Stimulated activated memory B cell treated with anti-CD40 and anti-IgM and Interleukin-4, amounts not matched to agents 10 μg/mL and 1 μg/mL and 100 μg/mL, for 72 hours (primary cell): Measurements from ENCODE around the gene MAP3K9.
A peak's percentile ranks its signal among the peaks of the same experiment; 100 is the strongest.

Experiments used
- ATAC-seq: fragments of 150-1000 bp; cut with Tn5 transposase; 2 replicates; pipeline ENCODE4 v1.10.0; 2021
- H3K27ac Mint-ChIP-seq: one replicate; pipeline ENCODE4 v1.8.0; 2022; ENCODE audit warnings: mild to moderate bottlenecking, mixed read lengths
- H3K27me3 Mint-ChIP-seq: one replicate; pipeline ENCODE4 v1.8.0; 2022; ENCODE audit warnings: mixed read lengths
- H3K36me3 Mint-ChIP-seq: one replicate; pipeline ENCODE4 v1.8.0; 2022; ENCODE audit warnings: mixed read lengths
- H3K4me1 Mint-ChIP-seq: one replicate; pipeline ENCODE4 v1.8.0; 2022; ENCODE audit warnings: mixed read lengths
- H3K4me3 Mint-ChIP-seq: one replicate; pipeline ENCODE4 v1.8.0; 2022; ENCODE audit warnings: mild to moderate bottlenecking, moderate library complexity, mixed read lengths
- H3K9me3 Mint-ChIP-seq: one replicate; pipeline ENCODE4 v1.8.0; 2022; ENCODE audit warnings: mixed read lengths

The MAP3K9 gene

DNA sequence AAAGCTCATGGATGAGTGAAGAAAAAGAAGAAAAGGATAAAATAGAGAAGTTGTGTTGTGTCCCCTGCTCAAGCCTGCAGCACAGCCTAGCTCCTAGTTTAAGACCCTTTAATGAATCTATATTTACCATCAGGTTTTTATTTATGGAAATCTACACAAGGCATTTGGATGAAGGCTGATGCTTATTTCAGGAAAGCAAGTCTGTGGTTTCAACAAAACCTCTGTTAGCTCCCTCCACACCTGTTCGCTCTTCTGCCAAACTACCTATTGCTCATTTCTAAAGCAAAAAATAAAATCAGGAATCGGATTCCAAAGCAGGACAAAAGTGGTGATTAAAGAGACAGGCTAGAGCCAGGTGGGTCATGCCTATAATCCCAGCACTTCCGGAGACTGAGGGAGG lies 18.9 kb upstream of the MAP3K9 start:
- Mint-ChIP-seq H3K9me3 (no peaks in the 10 kb centered on the region), H3K4me1 (peaks cover under 1% of the 10 kb centered on the region), H3K27ac (no peak overlapping the region), H3K4me3 (no peak overlapping the region), H3K27me3 (peaks cover 26% of the 10 kb centered on the region), H3K36me3 (no peaks in the 10 kb centered on the region)
- no peak for ATAC-seq

DNA sequence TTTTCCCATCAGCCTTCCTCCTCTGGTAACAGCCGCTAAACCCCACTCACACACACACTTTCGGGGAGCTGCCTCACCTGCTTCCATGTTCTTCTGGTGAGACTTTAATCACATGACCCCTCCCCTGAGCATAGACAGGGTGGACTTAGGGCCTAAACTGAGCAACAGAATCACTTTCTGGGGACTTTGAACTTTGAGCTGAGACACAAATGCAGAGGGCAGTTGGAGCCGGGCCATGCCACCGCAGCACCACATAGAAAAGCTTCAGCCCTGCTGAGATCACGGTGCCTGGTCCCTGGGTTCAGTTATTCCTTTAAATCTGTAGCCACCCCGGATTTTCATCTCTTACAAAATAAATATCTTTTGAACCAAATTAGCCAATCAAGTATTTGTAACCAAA lies 18.4 kb upstream of the MAP3K9 start:
- ATAC-seq = no peak

DNA sequence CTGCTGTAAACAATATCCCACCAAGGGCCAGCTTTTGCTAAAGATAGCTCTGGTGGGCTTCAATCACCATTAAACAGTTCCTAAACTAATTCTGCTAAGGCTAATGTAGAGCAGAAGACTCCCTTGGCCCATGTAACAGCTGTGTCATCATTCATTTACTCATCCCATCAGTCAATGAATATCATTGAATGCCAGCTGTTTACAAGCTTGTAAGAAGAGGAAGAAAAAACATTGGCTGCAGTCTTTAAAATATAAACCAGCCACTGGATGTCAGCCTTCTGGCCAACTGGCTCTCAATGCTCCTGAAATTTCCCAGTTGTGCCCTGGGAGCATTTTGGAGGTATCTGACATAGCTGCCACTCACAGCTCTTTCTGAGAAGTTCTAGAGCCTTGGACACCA lies 18.0 kb upstream of the MAP3K9 start:
- Mint-ChIP-seq H3K27ac (no peak overlapping the region), H3K4me3 (no peak overlapping the region), H3K9me3 (no peaks in the 10 kb centered on the region), H3K36me3 (no peaks in the 10 kb centered on the region), H3K4me1 (peaks cover 9% of the 10 kb centered on the region), H3K27me3 (peaks cover 34% of the 10 kb centered on the region)
- ATAC-seq = no peak

More for the DNA sequence above, 18.4 kb upstream of the MAP3K9 start:
- H3K36me3 Mint-ChIP-seq = no peaks in the 10 kb centered on the region
- no peak overlapping the region for H3K4me3 Mint-ChIP-seq
- H3K4me1 Mint-ChIP-seq = peaks cover 5% of the 10 kb centered on the region
- H3K9me3 Mint-ChIP-seq = no peaks in the 10 kb centered on the region
- peaks cover 30% of the 10 kb centered on the region for H3K27me3 Mint-ChIP-seq
- H3K27ac Mint-ChIP-seq = no peak overlapping the region

DNA sequence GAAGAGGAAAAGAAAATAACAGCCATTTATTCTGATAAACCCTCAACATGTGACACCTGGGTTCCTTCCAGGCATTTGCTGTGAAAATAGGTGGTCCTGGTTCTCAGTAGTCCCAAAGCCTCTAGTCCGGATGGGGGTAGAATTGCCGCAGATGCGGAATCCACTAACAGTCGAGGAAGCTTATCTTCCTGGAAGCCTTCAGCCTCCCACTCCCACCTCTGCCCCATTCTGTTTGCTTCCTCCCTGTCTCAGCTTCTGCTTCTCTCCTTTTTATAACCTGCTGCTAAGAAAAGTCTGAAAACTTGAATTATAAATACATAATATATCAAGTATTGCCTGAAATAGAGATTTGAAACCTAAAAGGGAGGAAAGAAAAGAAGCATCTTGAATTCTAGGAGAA lies 14.0 kb upstream of the MAP3K9 start:
- H3K4me3 Mint-ChIP-seq = peak overlapping the region; percentile 78
- peak overlapping the region; percentile 28 for H3K27ac Mint-ChIP-seq
- H3K27me3 Mint-ChIP-seq = peaks cover 72% of the 10 kb centered on the region
- H3K4me1 Mint-ChIP-seq = peaks cover 15% of the 10 kb centered on the region
- no peak for ATAC-seq
- H3K36me3 Mint-ChIP-seq = no peaks in the 10 kb centered on the region
- no peaks in the 10 kb centered on the region for H3K9me3 Mint-ChIP-seq

DNA sequence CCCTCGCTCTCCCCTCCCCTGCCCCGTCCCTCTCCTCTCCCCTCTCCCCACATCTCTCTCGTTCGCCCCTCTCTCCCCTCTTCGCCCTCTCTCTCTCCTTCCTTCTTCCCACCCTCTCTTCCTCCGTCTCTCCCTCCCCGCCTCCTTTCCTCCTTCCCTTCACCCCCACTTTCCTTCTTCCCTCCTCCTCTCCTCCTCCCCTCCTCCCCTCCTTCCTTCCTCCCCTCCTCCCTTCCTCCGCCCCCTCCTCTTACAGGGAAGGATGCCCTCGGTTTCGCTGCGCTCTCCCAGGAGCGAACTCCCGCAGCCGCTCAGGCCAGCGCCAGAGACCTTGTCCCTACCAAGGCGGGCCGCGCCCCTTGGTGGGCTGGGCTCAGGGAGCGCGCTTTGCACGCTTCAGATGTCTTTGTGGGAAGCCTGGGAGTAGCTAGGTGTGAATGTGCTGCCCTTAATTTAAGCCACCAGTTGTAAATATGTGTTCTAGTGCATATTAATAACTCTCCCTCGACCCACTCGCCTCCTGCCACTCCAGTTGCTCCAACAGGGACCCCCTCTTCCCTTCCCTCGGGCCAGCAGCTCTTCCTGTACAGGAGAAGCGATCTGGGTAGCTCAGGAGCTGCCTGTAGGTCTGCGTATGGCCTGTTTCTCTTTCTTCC lies 13.3 kb upstream of the MAP3K9 start:
- H3K4me3 Mint-ChIP-seq = peak overlapping the region; percentile 78
- no peaks in the 10 kb centered on the region for H3K36me3 Mint-ChIP-seq
- H3K27me3 Mint-ChIP-seq = peaks cover 72% of the 10 kb centered on the region
- ATAC-seq = no peak
- peak overlapping the region; percentile 28 for H3K27ac Mint-ChIP-seq
- H3K4me1 Mint-ChIP-seq = peaks cover 20% of the 10 kb centered on the region
- H3K9me3 Mint-ChIP-seq = no peaks in the 10 kb centered on the region

DNA sequence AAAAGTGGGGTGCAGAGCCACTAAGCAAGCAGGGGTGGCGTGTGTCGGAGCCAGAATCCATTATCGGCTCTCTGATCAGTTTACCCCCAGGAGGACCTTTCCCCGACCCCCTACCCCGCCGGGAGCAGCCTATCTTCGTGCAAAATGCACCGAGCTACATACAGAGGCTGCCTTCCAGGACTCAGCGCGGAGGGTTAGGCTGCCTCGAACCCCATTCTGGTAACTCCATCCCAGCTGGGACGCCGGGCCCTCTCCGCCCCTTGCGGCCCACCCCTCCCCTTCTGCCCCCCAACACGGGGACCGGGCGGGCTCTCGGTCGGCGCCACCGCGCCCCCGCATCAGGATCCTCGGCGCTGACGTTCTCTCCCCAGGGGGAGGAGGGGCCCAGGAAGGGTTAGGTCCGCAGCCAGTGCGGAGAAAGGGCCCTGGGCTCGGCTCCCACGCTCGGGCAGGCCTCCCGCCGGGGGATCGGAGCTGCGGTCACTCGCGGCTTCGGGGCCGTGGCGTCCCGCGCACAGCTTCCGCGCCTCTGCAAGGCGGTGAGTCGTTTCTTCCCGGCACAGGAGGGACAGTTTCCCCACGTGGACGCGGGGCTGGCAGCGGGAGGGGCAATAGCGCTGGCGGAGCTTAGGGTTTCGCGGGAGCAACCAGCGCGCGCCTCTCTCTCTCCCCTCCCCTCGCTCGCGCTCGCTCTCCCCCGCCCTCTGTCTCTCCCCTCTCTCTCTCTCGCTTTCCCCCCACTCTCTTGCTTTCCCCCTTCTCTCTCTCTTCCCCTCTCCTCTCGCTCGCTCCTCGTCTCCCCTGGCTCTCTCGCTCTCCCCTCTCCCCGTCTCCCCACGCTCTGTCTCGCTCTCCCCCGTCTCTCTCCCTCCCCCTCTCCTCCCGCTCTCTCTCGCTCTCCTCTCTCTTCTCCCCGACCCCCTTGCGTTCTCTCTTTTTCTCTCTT lies 12.5 kb upstream of the MAP3K9 start:
- peaks cover 20% of the 10 kb centered on the region for H3K4me1 Mint-ChIP-seq
- peak; percentile 59 for ATAC-seq
- H3K36me3 Mint-ChIP-seq = no peaks in the 10 kb centered on the region
- H3K27me3 Mint-ChIP-seq = peaks cover 72% of the 10 kb centered on the region
- peak overlapping the region; percentile 78 for H3K4me3 Mint-ChIP-seq
- H3K27ac Mint-ChIP-seq = peak overlapping the region; percentile 28
- no peaks in the 10 kb centered on the region for H3K9me3 Mint-ChIP-seq

DNA sequence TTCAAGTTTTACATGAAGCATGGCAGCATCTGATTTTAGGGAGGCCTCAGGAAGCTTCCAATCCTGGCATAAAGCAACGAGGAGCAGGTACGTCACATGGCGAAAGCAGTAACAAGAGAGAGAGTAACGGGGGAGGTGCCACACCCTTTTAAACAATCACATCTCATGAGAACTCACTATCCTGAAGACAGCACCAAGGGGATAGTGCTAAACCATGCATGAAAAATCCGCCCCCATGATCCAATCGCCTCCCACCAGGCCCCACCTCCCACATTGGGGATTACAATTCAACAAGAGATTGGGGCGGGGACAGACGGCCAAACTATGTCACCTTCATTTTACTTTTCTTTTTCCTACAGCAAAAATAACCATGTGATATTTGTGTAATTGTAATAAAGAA lies 7.2 kb upstream of the MAP3K9 start:
- peaks cover 30% of the 10 kb centered on the region for H3K27me3 Mint-ChIP-seq
- no peak for ATAC-seq
- no peak overlapping the region for H3K4me3 Mint-ChIP-seq

DNA sequence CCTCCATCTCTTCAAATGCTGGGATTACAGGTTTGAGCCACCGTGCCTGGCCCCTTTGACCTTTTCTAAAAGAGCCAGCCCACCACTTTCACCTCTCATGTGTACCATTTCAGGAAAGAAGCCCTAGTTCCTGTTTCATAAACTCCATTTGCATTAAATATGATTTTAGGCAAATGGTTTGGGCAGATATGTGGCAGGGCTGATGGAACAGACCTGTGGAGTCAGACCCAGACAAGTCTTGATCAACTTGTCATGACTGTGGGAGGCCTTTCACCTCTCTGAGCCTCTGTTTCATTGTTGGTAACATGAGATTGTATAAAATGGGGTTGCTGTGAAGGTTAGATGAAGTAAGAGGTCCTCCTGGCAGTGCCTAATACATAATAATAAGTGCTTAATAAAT lies 5.2 kb upstream of the MAP3K9 start:
- peaks cover 12% of the 10 kb centered on the region for H3K27me3 Mint-ChIP-seq
- H3K4me3 Mint-ChIP-seq = no peak overlapping the region
- no peaks in the 10 kb centered on the region for H3K36me3 Mint-ChIP-seq
- peak; percentile 6 for ATAC-seq
- H3K27ac Mint-ChIP-seq = no peak overlapping the region
- H3K4me1 Mint-ChIP-seq = peaks cover 22% of the 10 kb centered on the region
- peaks cover 3% of the 10 kb centered on the region for H3K9me3 Mint-ChIP-seq

More for the DNA sequence above, 7.2 kb upstream of the MAP3K9 start:
- Mint-ChIP-seq H3K27ac (no peak overlapping the region), H3K9me3 (peaks cover 3% of the 10 kb centered on the region), H3K4me1 (peaks cover 22% of the 10 kb centered on the region), H3K36me3 (no peaks in the 10 kb centered on the region)

DNA sequence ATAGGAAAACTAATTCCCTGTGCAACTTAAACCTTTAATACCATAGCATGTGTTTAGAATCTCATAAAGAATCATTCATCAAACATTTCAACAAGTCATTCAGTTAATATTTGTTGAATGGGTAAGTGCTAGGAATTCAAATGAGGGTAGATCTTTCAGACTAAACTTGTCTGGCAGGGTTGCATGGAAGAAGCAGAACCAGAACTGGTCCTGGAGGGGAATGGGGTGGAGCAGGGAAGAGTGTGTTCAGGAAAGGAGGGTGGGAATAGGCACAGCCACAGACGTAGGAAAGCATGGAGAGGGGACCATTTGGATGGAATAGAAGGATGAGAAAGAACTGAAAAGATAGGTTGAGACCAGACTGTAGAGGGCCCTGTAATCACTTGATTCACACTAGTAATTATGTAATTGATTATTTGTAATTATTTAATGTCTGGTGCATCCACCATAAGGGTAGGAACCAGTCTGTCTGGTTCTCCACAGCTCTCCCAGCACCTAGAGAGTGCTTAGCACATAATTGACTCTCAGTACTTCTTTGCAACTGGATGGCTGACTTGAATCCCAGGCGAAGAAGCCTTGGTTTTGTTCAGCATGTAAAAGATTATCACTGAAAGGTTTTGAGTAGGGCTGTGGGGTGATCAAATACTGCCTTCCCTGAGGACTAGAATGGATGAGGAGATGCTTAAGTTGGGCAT lies 3.0 kb upstream of the MAP3K9 start:
- no peak overlapping the region for H3K27ac Mint-ChIP-seq
- peaks cover 25% of the 10 kb centered on the region for H3K4me1 Mint-ChIP-seq
- H3K36me3 Mint-ChIP-seq = no peaks in the 10 kb centered on the region
- no peak for ATAC-seq
- no peak overlapping the region for H3K4me3 Mint-ChIP-seq
- peaks cover 3% of the 10 kb centered on the region for H3K9me3 Mint-ChIP-seq
- no peaks in the 10 kb centered on the region for H3K27me3 Mint-ChIP-seq

DNA sequence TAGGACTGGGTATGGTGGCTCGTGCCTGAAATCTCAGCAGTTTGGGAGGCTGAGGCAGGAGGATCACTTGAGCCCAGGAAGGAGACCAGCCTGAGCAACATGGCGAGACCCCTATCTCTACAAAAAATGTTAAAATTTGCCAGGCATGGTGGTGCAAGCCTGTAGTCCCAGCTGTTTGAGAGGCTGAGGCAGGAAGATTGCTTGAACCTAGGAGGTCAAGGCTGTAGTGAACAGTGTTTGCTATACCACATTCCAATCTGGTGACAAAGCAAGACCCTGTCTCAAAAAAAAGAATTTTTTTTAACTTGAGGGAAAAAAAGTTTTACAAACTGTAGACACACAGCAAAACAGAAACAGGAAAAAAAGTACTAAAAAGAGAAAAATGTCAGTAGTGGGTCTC lies 2.3 kb upstream of the MAP3K9 start:
- Mint-ChIP-seq H3K4me1 (peaks cover 29% of the 10 kb centered on the region), H3K4me3 (no peak overlapping the region), H3K9me3 (peaks cover 3% of the 10 kb centered on the region), H3K36me3 (no peaks in the 10 kb centered on the region), H3K27ac (no peak overlapping the region), H3K27me3 (no peaks in the 10 kb centered on the region)
- ATAC-seq = no peak

DNA sequence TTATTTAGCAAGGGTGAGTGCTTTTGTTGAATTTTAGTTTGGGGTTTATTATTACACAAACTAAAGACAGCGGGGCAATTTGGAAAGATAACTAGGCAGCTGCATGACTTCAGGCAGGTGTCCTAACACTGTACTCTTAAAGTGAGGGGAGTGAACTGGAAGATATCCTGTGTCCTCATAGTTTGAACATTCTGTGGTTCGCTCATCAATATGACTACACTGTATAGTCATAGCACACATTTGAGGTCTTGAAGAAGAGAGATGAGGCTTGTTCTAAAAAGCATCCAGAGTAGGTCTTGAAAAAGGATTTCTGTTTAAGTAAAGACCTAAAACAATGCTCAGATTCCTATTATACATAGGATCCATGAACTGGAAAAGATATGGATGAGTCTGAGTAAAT lies 1.7 kb upstream of the MAP3K9 start:
- H3K9me3 Mint-ChIP-seq = peaks cover 3% of the 10 kb centered on the region
- H3K4me1 Mint-ChIP-seq = peaks cover 34% of the 10 kb centered on the region
- H3K4me3 Mint-ChIP-seq = no peak overlapping the region
- no peak overlapping the region for H3K27ac Mint-ChIP-seq
- no peaks in the 10 kb centered on the region for H3K27me3 Mint-ChIP-seq
- no peaks in the 10 kb centered on the region for H3K36me3 Mint-ChIP-seq
- no peak for ATAC-seq

DNA sequence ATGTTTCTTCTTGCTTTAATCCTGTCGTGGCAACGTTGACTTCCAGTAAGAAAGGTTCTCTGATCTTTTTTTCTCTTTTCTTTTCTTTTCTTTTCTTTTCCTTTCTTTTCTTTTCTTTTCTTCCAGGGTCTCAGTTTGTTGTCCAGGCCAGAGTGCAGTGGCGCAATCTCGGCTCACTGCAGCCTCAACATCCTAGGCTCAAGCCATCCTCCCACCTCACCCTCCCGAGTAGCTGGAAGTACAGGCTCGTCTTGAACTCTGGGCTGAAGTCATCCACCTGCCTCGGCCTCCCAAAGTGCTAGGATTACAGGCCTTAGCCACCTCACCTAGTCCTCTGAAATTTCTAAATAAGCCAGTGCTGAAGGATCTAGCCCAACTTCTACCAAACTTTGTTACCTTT lies 1.3 kb upstream of the MAP3K9 start:
- Mint-ChIP-seq H3K4me3 (no peak overlapping the region), H3K4me1 (peaks cover 34% of the 10 kb centered on the region), H3K36me3 (no peaks in the 10 kb centered on the region), H3K27me3 (no peaks in the 10 kb centered on the region), H3K9me3 (peaks cover 3% of the 10 kb centered on the region), H3K27ac (no peak overlapping the region)
- no peak for ATAC-seq

DNA sequence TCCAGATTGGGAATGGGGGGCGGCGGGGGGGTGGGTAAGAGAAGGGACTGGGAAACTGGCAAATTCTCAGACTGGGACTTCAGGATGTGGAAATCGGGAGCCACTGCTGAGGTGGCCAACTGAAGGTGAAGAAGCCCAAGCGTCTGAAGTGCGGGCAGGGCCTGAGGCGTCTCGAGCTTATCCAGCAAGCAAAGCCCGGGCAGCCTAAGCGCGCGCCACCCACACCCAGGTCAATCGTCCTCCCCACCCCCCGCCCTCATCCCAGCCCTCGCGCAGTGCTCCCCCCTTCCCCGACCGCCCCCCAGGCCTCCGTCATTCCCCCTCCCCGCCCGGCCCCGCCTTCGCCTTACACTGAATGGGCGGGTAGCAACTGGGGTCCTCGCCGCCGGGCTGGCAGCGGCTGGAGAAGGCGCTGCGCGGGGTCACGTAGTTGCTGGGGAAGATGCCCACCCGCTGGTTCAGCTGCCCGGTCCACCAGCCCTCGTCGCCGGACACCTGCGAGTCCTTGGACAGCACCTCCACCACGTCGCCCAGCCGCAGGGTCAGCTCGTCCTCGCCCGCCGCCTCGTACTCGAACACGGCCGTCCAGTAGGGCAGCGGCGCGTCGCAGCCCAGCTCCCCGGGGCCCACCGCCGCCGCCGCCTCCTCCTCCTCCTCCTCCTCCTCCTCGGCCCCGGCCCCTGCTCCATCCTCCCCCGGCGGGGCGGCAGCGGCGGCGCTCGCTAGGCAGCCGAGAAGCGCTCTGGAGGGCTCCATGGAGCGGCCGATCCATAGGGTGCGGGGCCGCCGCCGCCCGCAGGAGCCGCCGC lies 693 bp downstream of the MAP3K9 start:
- peaks cover 2% of the 10 kb centered on the region for H3K9me3 Mint-ChIP-seq
- ATAC-seq = peak; percentile 31
- peaks cover 34% of the 10 kb centered on the region for H3K4me1 Mint-ChIP-seq
- peak overlapping the region; percentile 81 for H3K27ac Mint-ChIP-seq
- H3K36me3 Mint-ChIP-seq = no peaks in the 10 kb centered on the region
- H3K4me3 Mint-ChIP-seq = no peak overlapping the region
- H3K27me3 Mint-ChIP-seq = no peaks in the 10 kb centered on the region

DNA sequence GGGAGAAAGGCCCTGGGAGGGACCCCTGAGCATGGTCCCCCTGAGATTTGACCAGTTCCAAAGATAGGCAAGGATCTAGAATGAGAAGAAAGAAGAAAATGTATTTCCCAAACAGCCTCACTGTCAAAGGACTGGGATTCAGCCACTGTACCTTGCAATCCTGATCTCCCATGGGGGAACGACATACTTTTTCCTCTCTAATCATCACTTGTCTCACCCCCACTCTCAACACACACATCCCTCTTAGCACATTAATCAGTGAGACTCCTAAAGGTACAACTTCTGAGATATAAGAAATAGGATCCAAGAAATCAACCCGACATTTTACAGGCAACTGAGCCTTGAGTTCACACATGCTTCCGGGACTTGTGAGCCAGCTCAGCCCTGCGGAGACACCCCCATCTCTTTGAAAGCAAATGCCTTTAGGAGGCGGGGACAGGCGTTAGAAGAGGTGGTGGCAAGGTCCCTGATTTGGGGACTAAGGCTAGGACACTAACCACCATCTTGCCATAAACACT lies 1.4 kb downstream of the MAP3K9 start:
- ATAC-seq = peak; percentile 42
- no peaks in the 10 kb centered on the region for H3K9me3 Mint-ChIP-seq
- H3K27ac Mint-ChIP-seq = peak overlapping the region; percentile 81
- no peak overlapping the region for H3K4me3 Mint-ChIP-seq
- H3K4me1 Mint-ChIP-seq = peaks cover 36% of the 10 kb centered on the region
- H3K27me3 Mint-ChIP-seq = no peaks in the 10 kb centered on the region
- H3K36me3 Mint-ChIP-seq = no peaks in the 10 kb centered on the region
